GM12874 (cell line): ENCODE measurements around the gene WT1.

ENCODE experiments used
- CTCF ChIP-seq: IDR thresholded peaks from 2 replicates; pipeline ENCODE4 v1.5.1; 2011; ENCODE audit warnings: low read depth, mild to moderate bottlenecking, control low read depth, low read length, moderate library complexity; ENCODE audit not compliant: insufficient read depth

WT1 gene

GRCh38 chr11:32365192-32365591, 70.1 kb downstream of the WT1 start:
- TF ChIP-seq CTCF = no peak

- TF ChIP-seq CTCF = no peak
These were observed 76.6 kb downstream of the WT1 start for GRCh38 chr11:32358729-32359128.

GRCh38 chr11:32353884-32354283, 81.5 kb downstream of the WT1 start:
- TF ChIP-seq CTCF = no peak

GRCh38 chr11:32348502-32348901, 86.8 kb downstream of the WT1 start:
- TF ChIP-seq CTCF = no peak

GRCh38 chr11:32344946-32345345, 90.4 kb downstream of the WT1 start:
- no peak for TF ChIP-seq CTCF

- TF ChIP-seq CTCF = no peak
These were observed 91.9 kb downstream of the WT1 start for GRCh38 chr11:32343325-32344008.

- TF ChIP-seq CTCF = no peak
These were observed 93.4 kb downstream of the WT1 start for GRCh38 chr11:32341620-32342613.
